ENCODE measurements around the gene EXOC6B.

GRCh38 chr2:72494392-72494791 lies 331.4 kb downstream of the EXOC6B start:
- TF ChIP-seq CTCF (conservative IDR thresholded peaks at IDR 0.05) (no peak), EZH2 (IDR thresholded peaks at IDR 0.05; ENCODE audit: low read depth) (no peak)
